Stimulated activated CD4-positive, alpha-beta T cell treated with anti-CD3 and anti-CD28 coated beads, TNF-alpha, amount 100 ng/mL, for 4 hours (primary cell): ENCODE data around the gene NRP2.

ENCODE experiments used
- DNase-seq, 3 experiments: peaks; one replicate each; pipeline ENCODE4 v3.0.0-alpha.2; 2020; ENCODE audit warnings: low read depth in 3 of 3

NRP2 gene

GRCh38 chr2:205706769-205707381 lies 24.6 kb downstream of the NRP2 start:
- peak in 1 of 3 experiments; percentile 18 for DNase-seq

GRCh38 chr2:205708231-205708631 lies 25.9 kb downstream of the NRP2 start:
- DNase-seq, result no peak

- no peak for DNase-seq
These were observed 27.0 kb downstream of the NRP2 start for GRCh38 chr2:205709319-205709718.

GRCh38 chr2:205712508-205712907 lies 30.2 kb downstream of the NRP2 start:
- DNase-seq, result no peak

GRCh38 chr2:205713086-205713485 lies 30.8 kb downstream of the NRP2 start:
- no peak for DNase-seq

GRCh38 chr2:205714058-205714776 lies 31.9 kb downstream of the NRP2 start:
- no peak for DNase-seq

- DNase-seq, result no peak
These were observed 32.8 kb downstream of the NRP2 start for GRCh38 chr2:205714789-205715720.

GRCh38 chr2:205715831-205716525 lies 33.7 kb downstream of the NRP2 start:
- no peak for DNase-seq

GRCh38 chr2:205717175-205717846 lies 35.0 kb downstream of the NRP2 start:
- no peak for DNase-seq

GRCh38 chr2:205717999-205718398 lies 35.7 kb downstream of the NRP2 start:
- no peak for DNase-seq

GRCh38 chr2:205719847-205720246 lies 37.5 kb downstream of the NRP2 start:
- no peak for DNase-seq

GRCh38 chr2:205720451-205720902 lies 38.2 kb downstream of the NRP2 start:
- no peak for DNase-seq

GRCh38 chr2:205721057-205721449 lies 38.8 kb downstream of the NRP2 start:
- DNase-seq, result no peak

GRCh38 chr2:205722283-205722918 lies 40.1 kb downstream of the NRP2 start:
- no peak for DNase-seq

GRCh38 chr2:205723179-205723578 lies 40.9 kb downstream of the NRP2 start:
- no peak for DNase-seq

- no peak for DNase-seq
These were observed 42.8 kb downstream of the NRP2 start for GRCh38 chr2:205725059-205725458.

- DNase-seq, result no peak
These were observed 44.2 kb downstream of the NRP2 start for GRCh38 chr2:205726506-205726905.

- DNase-seq, result no peak
These were observed 44.9 kb downstream of the NRP2 start for GRCh38 chr2:205727174-205727573.

- DNase-seq, result no peak
These were observed 46.1 kb downstream of the NRP2 start for GRCh38 chr2:205728366-205728765.

GRCh38 chr2:205730191-205730590 lies 47.9 kb downstream of the NRP2 start:
- no peak for DNase-seq
